Vagina (tissue), 2 donors: ENCODE measurements around the gene TRDMT1.

Experiments
- POLR2A ChIP-seq, 2 donors: fragments of 450-650 bp; IDR thresholded peaks; one replicate each; pipeline ENCODE4 v1.6.1; 2017; ENCODE audit warnings: antibody characterized with exemption in 2 of 2, mild to moderate bottlenecking in 2 of 2, moderate library complexity in 2 of 2
- TF ChIP-seq, protein P1 (sequence below), 3 experiments: fragments of 450-650 bp in 2 of 3; fragments of 200-600 bp in 1 of 3; sonication (generic) in 1 of 3; IDR thresholded peaks; one replicate each; pipeline ENCODE4 v1.5.1; 2017 to 2019; ENCODE audit warnings: antibody characterized with exemption in 3 of 3, mild to moderate bottlenecking in 2 of 3, moderate library complexity in 2 of 3

DNA sequence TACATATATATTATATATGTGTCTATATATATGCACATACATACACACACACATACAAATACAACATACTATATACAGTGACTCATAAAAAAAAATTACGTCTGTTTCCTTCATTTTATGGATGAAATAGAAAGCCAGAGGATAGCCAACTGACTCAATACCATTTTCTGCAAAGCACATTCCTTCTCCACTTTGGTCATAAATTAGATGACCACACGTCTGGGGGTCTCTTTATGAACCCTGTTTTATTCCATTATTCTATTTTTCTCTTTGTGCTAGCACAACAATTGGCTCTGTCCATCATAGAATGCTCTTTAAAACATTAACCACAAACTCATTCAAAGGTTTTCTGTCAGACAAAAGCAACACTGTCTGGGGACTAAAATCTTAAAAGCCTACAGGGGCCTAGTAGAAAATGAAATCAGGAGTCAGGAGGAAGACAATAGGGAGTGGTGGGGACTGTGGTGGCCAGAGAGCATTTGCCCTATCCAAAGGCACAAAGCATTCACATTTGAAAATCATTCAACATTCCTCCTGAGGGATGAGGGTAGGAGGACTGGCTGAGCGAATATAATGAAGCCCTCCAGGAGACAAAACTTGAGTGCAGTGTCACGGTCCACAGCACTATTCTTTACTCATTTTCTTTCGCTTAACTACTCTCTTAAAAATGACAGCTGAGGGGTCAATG lies 76.1 kb downstream of the TRDMT1 start:
- no peak for TF ChIP-seq POLR2A (IDR thresholded peaks at IDR 0.05)
- TF ChIP-seq, protein P1, sequence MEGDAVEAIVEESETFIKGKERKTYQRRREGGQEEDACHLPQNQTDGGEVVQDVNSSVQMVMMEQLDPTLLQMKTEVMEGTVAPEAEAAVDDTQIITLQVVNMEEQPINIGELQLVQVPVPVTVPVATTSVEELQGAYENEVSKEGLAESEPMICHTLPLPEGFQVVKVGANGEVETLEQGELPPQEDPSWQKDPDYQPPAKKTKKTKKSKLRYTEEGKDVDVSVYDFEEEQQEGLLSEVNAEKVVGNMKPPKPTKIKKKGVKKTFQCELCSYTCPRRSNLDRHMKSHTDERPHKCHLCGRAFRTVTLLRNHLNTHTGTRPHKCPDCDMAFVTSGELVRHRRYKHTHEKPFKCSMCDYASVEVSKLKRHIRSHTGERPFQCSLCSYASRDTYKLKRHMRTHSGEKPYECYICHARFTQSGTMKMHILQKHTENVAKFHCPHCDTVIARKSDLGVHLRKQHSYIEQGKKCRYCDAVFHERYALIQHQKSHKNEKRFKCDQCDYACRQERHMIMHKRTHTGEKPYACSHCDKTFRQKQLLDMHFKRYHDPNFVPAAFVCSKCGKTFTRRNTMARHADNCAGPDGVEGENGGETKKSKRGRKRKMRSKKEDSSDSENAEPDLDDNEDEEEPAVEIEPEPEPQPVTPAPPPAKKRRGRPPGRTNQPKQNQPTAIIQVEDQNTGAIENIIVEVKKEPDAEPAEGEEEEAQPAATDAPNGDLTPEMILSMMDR (IDR thresholded peaks at IDR 0.05): no peak
